Thyroid gland (tissue), 4 donors: ENCODE data around the gene MORN1. TPM values are rescaled to one million over a fixed set of nuclear protein-coding genes. Genes with fewer than 3 reads are reported as not detected.

Source experiments
- DNase-seq, 2 donors: peaks; one replicate each; pipeline ENCODE4 v3.0.0-alpha.2; 2019
- H3K27ac ChIP-seq, 3 donors: fragments of 200-600 bp; sonication (generic); 1 replicate in 2 of 3; 2 replicates in 1 of 3; pipeline ENCODE4 v1.5.1; 2016 to 2019; ENCODE audit warnings: mild to moderate bottlenecking in 1 of 3, moderate library complexity in 1 of 3
- H3K27me3 ChIP-seq: fragments of 200-600 bp; sonication (generic); one replicate; pipeline ENCODE4 v1.5.1; 2019
- H3K36me3 ChIP-seq, 2 donors: fragments of 200-600 bp; sonication (generic); one replicate each; pipeline ENCODE4 v1.5.1; 2016 to 2019
- H3K4me1 ChIP-seq, 2 donors: fragments of 200-600 bp; sonication (generic); one replicate each; pipeline ENCODE4 v1.5.1; 2017 to 2019
- H3K4me3 ChIP-seq, 3 donors: fragments of 200-600 bp; sonication (generic); replicated peaks in 1 of 3; 1 replicate in 2 of 3; 2 replicates in 1 of 3; pipeline ENCODE4 v1.5.1; 2016; ENCODE audit warnings: mild to moderate bottlenecking in 1 of 3
- H3K9me3 ChIP-seq: fragments of 200-600 bp; sonication (generic); one replicate; pipeline ENCODE4 v1.5.1; 2017
- CTCF ChIP-seq, 6 experiments: fragments of 200-600 bp in 3 of 6; fragments of 450-650 bp in 3 of 6; sonication (generic) in 3 of 6; IDR thresholded peaks; one replicate each; pipeline ENCODE4 v1.5.1; 2016 to 2019; ENCODE audit warnings: antibody characterized with exemption in 6 of 6, mild to moderate bottlenecking in 2 of 6, inconsistent platforms in 1 of 6, moderate library complexity in 1 of 6
- POLR2A ChIP-seq, 2 donors: fragments of 450-650 bp; IDR thresholded peaks; one replicate each; pipeline ENCODE4 v1.6.1; 2017; ENCODE audit warnings: antibody characterized with exemption in 2 of 2, mild to moderate bottlenecking in 2 of 2, moderate library complexity in 1 of 2
- WGBS, 2 donors: methylation state at CpG; one replicate each; pipeline ENCODE4 v1.1.5; 2017; 5-methylcytosine and 5-hydroxymethylcytosine counted together
- intact Hi-C: fragments of 100-400 bp; cut with DNase I; formaldehyde crosslinking; loops from one replicate; pipeline ENCODE4 v1.15.1; 2023
- total RNA-seq, 4 donors: library from RNA; depleted of rRNA; stranded (reverse); fragments of >200 nt; gene quantifications; one replicate each; pipeline ENCODE4 v1.2.3, GENCODE V29; 2016

The MORN1 gene
- total RNA-seq, 4 donors from 2014 or later: 23.3 to 45.3 (median 33.8) TPM

GRCh38 chr1:2307972-2308371 lies 83.4 kb downstream of the MORN1 start:
- Histone ChIP-seq H3K4me1 (peaks cover 10 to 26% of the 10 kb centered on the region in 2 donors), H3K27ac (no peak overlapping the region), H3K27me3 (no peaks in the 10 kb centered on the region), H3K36me3 (peaks cover 55 to 56% of the 10 kb centered on the region in 2 donors), H3K9me3 (no peaks in the 10 kb centered on the region), H3K4me3 (no peak overlapping the region)
- TF ChIP-seq CTCF (IDR thresholded peaks at IDR 0.05) (no peak), POLR2A (IDR thresholded peaks at IDR 0.05) (no peak)
- intact Hi-C loops: no loop called here
- no peak for DNase-seq
- WGBS, 2 donors: 91 to 93% methylated on average over 15 of the region's 15 CpGs

DNA sequence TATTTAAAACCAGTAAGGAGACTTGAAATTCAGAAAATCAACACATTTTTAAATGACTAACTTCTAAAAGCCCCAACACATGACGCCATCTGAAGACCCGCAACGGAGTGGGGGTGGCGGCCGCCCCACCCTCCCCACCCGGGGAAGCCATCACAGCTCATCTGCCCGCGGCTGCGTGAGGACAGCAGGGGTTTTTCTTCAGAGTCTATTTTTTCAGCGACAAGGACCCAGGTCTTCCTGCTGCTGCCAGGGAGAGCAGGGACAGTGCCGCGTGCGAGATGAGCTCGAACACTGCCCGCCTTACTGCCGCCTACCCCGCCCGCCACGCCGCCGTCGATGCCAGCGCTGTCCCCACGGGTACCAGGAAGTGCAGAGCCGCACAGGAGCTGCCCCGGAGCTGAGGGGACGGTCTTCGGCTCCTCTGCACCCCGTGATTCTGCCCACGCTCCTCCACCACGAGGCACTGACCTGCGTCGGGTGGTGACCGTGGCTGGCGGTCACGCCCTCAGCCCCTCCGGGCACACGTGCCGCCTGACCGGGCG lies 84.2 kb downstream of the MORN1 start:
- peaks cover 55 to 56% of the 10 kb centered on the region in 2 donors for H3K36me3 ChIP-seq
- intact Hi-C loops: no loop called here
- no peak for TF ChIP-seq POLR2A (IDR thresholded peaks at IDR 0.05)
- no peak for TF ChIP-seq CTCF (IDR thresholded peaks at IDR 0.05)
- no peak overlapping the region for H3K4me3 ChIP-seq
- peaks cover 8 to 18% of the 10 kb centered on the region in 2 donors for H3K4me1 ChIP-seq
- no peaks in the 10 kb centered on the region for H3K27me3 ChIP-seq
- H3K9me3 ChIP-seq: no peaks in the 10 kb centered on the region
- no peak overlapping the region for H3K27ac ChIP-seq
- DNase-seq: no peak
- 97 to 98% methylated on average over 41 of the region's 41 CpGs for WGBS, 2 donors

GRCh38 chr1:2306151-2306978 lies 85.0 kb downstream of the MORN1 start:
- intact Hi-C loops: no loop called here
- TF ChIP-seq POLR2A (IDR thresholded peaks at IDR 0.05) (no peak), CTCF (IDR thresholded peaks at IDR 0.05) (no peak)
- H3K27ac ChIP-seq: no peak overlapping the region
- H3K4me1 ChIP-seq: peaks cover 7 to 17% of the 10 kb centered on the region in 2 donors
- no peaks in the 10 kb centered on the region for H3K9me3 ChIP-seq
- no peak for DNase-seq
- peaks cover 55 to 56% of the 10 kb centered on the region in 2 donors for H3K36me3 ChIP-seq
- WGBS, 2 donors: 83 to 92% methylated on average over 68 to 71 of the region's 81 CpGs
- no peaks in the 10 kb centered on the region for H3K27me3 ChIP-seq
- H3K4me3 ChIP-seq: no peak overlapping the region

GRCh38 chr1:2304921-2305681 lies 86.3 kb downstream of the MORN1 start:
- no peaks in the 10 kb centered on the region for H3K27me3 ChIP-seq
- intact Hi-C loops: no loop called here
- H3K27ac ChIP-seq: no peak overlapping the region
- DNase-seq: no peak
- no peaks in the 10 kb centered on the region for H3K9me3 ChIP-seq
- TF ChIP-seq POLR2A (IDR thresholded peaks at IDR 0.05): no peak
- no peak for TF ChIP-seq CTCF (IDR thresholded peaks at IDR 0.05)
- H3K4me1 ChIP-seq: peaks cover 16 to 17% of the 10 kb centered on the region in 2 donors
- peaks cover 55 to 56% of the 10 kb centered on the region in 2 donors for H3K36me3 ChIP-seq
- H3K4me3 ChIP-seq: no peak overlapping the region
- WGBS, 2 donors: 94 to 95% methylated on average over 48 of the region's 49 CpGs
